IMR-90 (cell line): ENCODE data around the gene CCDC83. TPM values are rescaled to one million over a fixed set of nuclear protein-coding genes. Genes with fewer than 3 reads are reported as not detected.

Source experiments
- ATAC-seq: fragments of 200-7000 bp; cut with Tn5 transposase; 2 replicates; pipeline ENCODE4 v1.9.1; 2020; ENCODE audit warnings: low read depth, mild to moderate bottlenecking, moderate library complexity
- BruUV-seq: library from RNA; stranded (reverse); fragments of 400-500 nt; replicated peaks from 2 replicates; lab custom pipeline; 2021; lab: Mats Ljungman, UMichigan
- CTCF ChIA-PET: fragments of 300-600 bp; formaldehyde crosslinking; extraction: SDS; loops from one replicate; lab custom pipeline; 2021; ENCODE audit warnings: antibody characterized with exemption; lab: Yijun Ruan, JAX
- POLR2A ChIA-PET: fragments of 300-600 bp; sonication (Branson Sonifier 250); formaldehyde crosslinking; loops from one replicate; lab custom pipeline; 2022; ENCODE audit warnings: antibody characterized with exemption; ENCODE audit not compliant: unreplicated experiment; lab: Charles Lee
- DNase-seq: peaks from one replicate; pipeline ENCODE4 v3.0.0; 2013
- H2AFZ ChIP-seq: replicated peaks from 2 replicates; pipeline ENCODE3; 2013; ENCODE audit warnings: low read length, mild to moderate bottlenecking; ENCODE audit not compliant: poor library complexity
- H2AK5ac ChIP-seq: 2 replicates; pipeline ENCODE4 v1.6.1; 2013; ENCODE audit warnings: low read depth, low read length, inconsistent platforms
- H2AK9ac ChIP-seq: replicated peaks from 2 replicates; pipeline ENCODE3; 2013; ENCODE audit warnings: mild to moderate bottlenecking, low read depth, low read length, moderate library complexity; ENCODE audit not compliant: poor library complexity
- H2BK120ac ChIP-seq: 2 replicates; pipeline ENCODE4 v1.6.1; 2013; ENCODE audit warnings: low read depth, low read length, inconsistent platforms
- H2BK15ac ChIP-seq: 3 replicates; pipeline ENCODE4 v1.6.1; 2013; ENCODE audit warnings: low read depth, low read length, inconsistent platforms
- H2BK20ac ChIP-seq: 2 replicates; pipeline ENCODE4 v1.6.1; 2013; ENCODE audit warnings: low read depth, mild to moderate bottlenecking, inconsistent platforms, low read length, moderate library complexity
- H2BK5ac ChIP-seq: 2 replicates; pipeline ENCODE4 v1.6.1; 2013; ENCODE audit warnings: mild to moderate bottlenecking, low read depth, low read length, inconsistent platforms; ENCODE audit not compliant: poor library complexity, severe bottlenecking
- H3K14ac ChIP-seq: replicated peaks from 2 replicates; pipeline ENCODE4 v1.6.1; 2013; ENCODE audit warnings: low read depth, low read length, inconsistent platforms
- H3K18ac ChIP-seq: 2 replicates; pipeline ENCODE4 v1.6.1; 2013; ENCODE audit warnings: low read depth, low read length, control low read depth
- H3K23ac ChIP-seq: 2 replicates; pipeline ENCODE4 v1.6.1; 2013; ENCODE audit warnings: low read depth, low read length, inconsistent platforms
- H3K27ac ChIP-seq: 2 replicates; pipeline ENCODE4 v1.5.1; 2013; ENCODE audit warnings: mild to moderate bottlenecking, control low read depth, low read length; ENCODE audit not compliant: insufficient read depth
- H3K27me3 ChIP-seq: 2 replicates; pipeline ENCODE4 v1.6.1; 2013; ENCODE audit warnings: low read length; ENCODE audit not compliant: control insufficient read depth, insufficient read depth
- H3K36me3 ChIP-seq: 2 replicates; pipeline ENCODE4 v1.6.1; 2013; ENCODE audit warnings: low read length, mixed read lengths; ENCODE audit not compliant: control insufficient read depth, insufficient read depth
- H3K4ac ChIP-seq: 2 replicates; pipeline ENCODE4 v1.6.1; 2013; ENCODE audit warnings: low read depth, low read length, inconsistent platforms
- H3K4me1 ChIP-seq: 2 replicates; pipeline ENCODE4 v1.6.1; 2013; ENCODE audit warnings: low read length, mixed read lengths; ENCODE audit not compliant: control insufficient read depth, insufficient read depth
- H3K4me2 ChIP-seq: 2 replicates; pipeline ENCODE4 v1.6.1; 2013; ENCODE audit warnings: low read depth, mild to moderate bottlenecking, control low read depth, low read length, moderate library complexity
- H3K4me3 ChIP-seq: 2 replicates; pipeline ENCODE4 v1.5.1; 2013; ENCODE audit warnings: low read depth, mild to moderate bottlenecking, control low read depth, low read length, moderate library complexity; ENCODE audit not compliant: insufficient read depth
- H3K56ac ChIP-seq: 2 replicates; pipeline ENCODE4 v1.6.1; 2013; ENCODE audit warnings: low read length, inconsistent platforms; ENCODE audit not compliant: insufficient read depth; ENCODE audit errors: extremely low read depth
- H3K79me1 ChIP-seq, 2 experiments: 2 replicates each; pipeline ENCODE4 v1.6.1; 2013; ENCODE audit warnings: low read length in 2 of 2, inconsistent platforms in 1 of 2, low read depth in 1 of 2
- H3K9ac ChIP-seq: 2 replicates; pipeline ENCODE4 v1.6.1; 2013; ENCODE audit warnings: low read depth, low read length, control low read depth
- H3K9me1 ChIP-seq: 2 replicates; pipeline ENCODE4 v1.6.1; 2013; ENCODE audit warnings: low read length, inconsistent platforms; ENCODE audit not compliant: insufficient read depth
- H3K9me3 ChIP-seq: 2 replicates; pipeline ENCODE4 v1.6.1; 2013; ENCODE audit warnings: low read length; ENCODE audit not compliant: control insufficient read depth, insufficient read depth
- H4K20me1 ChIP-seq: 2 replicates; pipeline ENCODE4 v1.6.1; 2013; ENCODE audit warnings: low read length, inconsistent platforms; ENCODE audit not compliant: insufficient read depth
- H4K5ac ChIP-seq: 2 replicates; pipeline ENCODE4 v1.6.1; 2013; ENCODE audit warnings: mild to moderate bottlenecking, low read depth, low read length, control low read depth
- H4K8ac ChIP-seq, 2 experiments: 2 replicates each; pipeline ENCODE4 v1.6.1; 2013; ENCODE audit warnings: low read depth in 2 of 2, low read length in 2 of 2, control low read depth in 1 of 2, inconsistent platforms in 1 of 2
- H4K91ac ChIP-seq: 2 replicates; pipeline ENCODE4 v1.6.1; 2013; ENCODE audit warnings: low read depth, low read length, inconsistent platforms; ENCODE audit not compliant: insufficient read depth
- BHLHE40 ChIP-seq: fragments of 150-350 bp; IDR thresholded peaks from 2 replicates; pipeline ENCODE4 v1.6.1; 2016; ENCODE audit warnings: mild to moderate bottlenecking, low read depth, low read length
- CEBPB ChIP-seq: IDR thresholded peaks from 2 replicates; pipeline ENCODE4 v1.6.1; 2012; ENCODE audit warnings: low read depth, low read length, improper control_type of control experiment
- CHD1 ChIP-seq: IDR thresholded peaks from 2 replicates; pipeline ENCODE4 v1.6.1; 2012; ENCODE audit warnings: low read depth, low read length, improper control_type of control experiment
- FOS ChIP-seq: fragments of 150-350 bp; IDR thresholded peaks from 2 replicates; pipeline ENCODE4 v1.6.1; 2016; ENCODE audit warnings: low read depth, low read length
- MAFK ChIP-seq: IDR thresholded peaks from 2 replicates; pipeline ENCODE4 v1.6.1; 2012; ENCODE audit warnings: low read depth, low read length, improper control_type of control experiment
- MAZ ChIP-seq: IDR thresholded peaks from 2 replicates; pipeline ENCODE4 v1.6.1; 2012; ENCODE audit warnings: low read depth, mild to moderate bottlenecking, low read length, improper control_type of control experiment, moderate library complexity, borderline replicate concordance
- MXI1 ChIP-seq: IDR thresholded peaks from 2 replicates; pipeline ENCODE4 v1.6.1; 2012; ENCODE audit warnings: low read depth, mild to moderate bottlenecking, low read length, moderate library complexity, borderline replicate concordance
- NFE2L2 ChIP-seq: fragments of 150-350 bp; IDR thresholded peaks from 2 replicates; pipeline ENCODE4 v1.6.1; 2016; ENCODE audit warnings: low read depth, mild to moderate bottlenecking, low read length
- POLR2A ChIP-seq: IDR thresholded peaks from 2 replicates; pipeline ENCODE4 v1.6.1; 2012; ENCODE audit warnings: mild to moderate bottlenecking, low read depth, low read length
- RAD21 ChIP-seq: IDR thresholded peaks from 2 replicates; pipeline ENCODE4 v1.6.1; 2012; ENCODE audit warnings: low read length, improper control_type of control experiment
- RFX5 ChIP-seq: IDR thresholded peaks from 2 replicates; pipeline ENCODE4 v1.8.0; 2012; ENCODE audit warnings: low read depth, mild to moderate bottlenecking, low read length, moderate library complexity
- SMC3 ChIP-seq: fragments of 150-350 bp; IDR thresholded peaks from 2 replicates; pipeline ENCODE4 v1.6.1; 2016; ENCODE audit warnings: low read depth, mild to moderate bottlenecking, antibody characterized with exemption, low read length, moderate library complexity
- WGBS, 2 experiments: methylation state at CpG; one replicate each; pipeline versions ENCODE4 v1.1.5 to v1.1.7; 2013; ENCODE audit warnings: missing lambda C conversion rate in 2 of 2; ENCODE audit not compliant: insufficient read length in 1 of 2; ENCODE audit errors: extremely low coverage in 2 of 2; 5-methylcytosine and 5-hydroxymethylcytosine counted together
- dilution Hi-C: fragments of 300-500 bp; cut with HindIII; formaldehyde crosslinking; loops from one replicate; pipeline ENCODE4 v1.14.3; 2018; ENCODE audit warnings: low sequenced_read_pairs; ENCODE audit not compliant: unreplicated experiment
- in situ Hi-C: fragments of 300-500 bp; cut with MboI; formaldehyde crosslinking; loops from 3 replicates; pipeline ENCODE4 v1.14.3; 2019; ENCODE audit warnings: low sequenced_read_pairs, inconsistent platforms, mixed read lengths
- intact Hi-C: fragments of 100-400 bp; cut with micrococcal nuclease; formaldehyde crosslinking; loops from 2 replicates; pipeline ENCODE4 v1.10.0; 2022
- polyA plus RNA-seq, 3 experiments: library from polyadenylated mRNA; depleted of rRNA; stranded (reverse); fragments of >200 nt; gene quantifications; 2 replicates each; pipeline ENCODE4 v1.2.3, GENCODE V29; 2012; ENCODE audit warnings: low replicate concordance in 1 of 3
- total RNA-seq: library from RNA; depleted of rRNA; stranded (reverse); fragments of >200 nt; gene quantifications from 2 replicates; pipeline ENCODE4 v1.2.3, GENCODE V29; 2012
- TF ChIP-seq, protein P1 (sequence below): fragments of 150-350 bp; IDR thresholded peaks from 2 replicates; pipeline ENCODE4 v1.6.1; 2017; ENCODE audit warnings: mild to moderate bottlenecking, antibody characterized with exemption, low read length, low read depth
- TF ChIP-seq, protein P2 (sequence below): fragments of 150-350 bp; IDR thresholded peaks from 2 replicates; pipeline ENCODE4 v1.6.1; 2016; ENCODE audit warnings: low read depth, mild to moderate bottlenecking, low read length, moderate library complexity, borderline replicate concordance

Gene CCDC83
- total and polyA plus RNA-seq, 2 of the 4 experiments (the other 2 are of a cell fraction): not detected

DNA sequence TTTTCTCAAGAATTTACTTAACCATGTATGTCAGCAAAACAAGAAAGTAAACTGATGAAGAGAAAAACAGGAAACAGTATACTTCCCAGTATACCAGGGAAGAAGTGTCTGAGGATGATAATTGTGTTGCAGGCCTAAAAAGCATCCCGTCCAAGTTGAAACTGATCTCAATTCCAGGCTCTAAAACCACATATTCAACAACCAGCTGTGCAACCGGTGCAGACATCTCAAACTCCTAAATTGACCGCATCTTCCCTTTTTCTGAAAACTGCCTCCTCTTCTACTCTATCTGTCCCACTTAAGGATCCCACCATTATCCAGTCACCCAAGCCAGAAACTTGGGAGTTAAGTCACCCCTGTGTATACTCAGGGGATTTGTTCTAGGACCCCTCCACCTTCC is 47.2 kb downstream of the CCDC83 start:
- BruUV-seq: no TSS peak
- no peaks in the 10 kb centered on the region for H3K79me1 ChIP-seq
- TF ChIP-seq SMC3 (no peak), NFE2L2 (no peak), MAZ (no peak), FOS (no peak), RFX5 (no peak), MXI1 (no peak), CHD1 (no peak), POLR2A (no peak), CEBPB (no peak), RAD21 (no peak), MAFK (no peak), BHLHE40 (no peak)
- TF ChIP-seq, protein P1, sequence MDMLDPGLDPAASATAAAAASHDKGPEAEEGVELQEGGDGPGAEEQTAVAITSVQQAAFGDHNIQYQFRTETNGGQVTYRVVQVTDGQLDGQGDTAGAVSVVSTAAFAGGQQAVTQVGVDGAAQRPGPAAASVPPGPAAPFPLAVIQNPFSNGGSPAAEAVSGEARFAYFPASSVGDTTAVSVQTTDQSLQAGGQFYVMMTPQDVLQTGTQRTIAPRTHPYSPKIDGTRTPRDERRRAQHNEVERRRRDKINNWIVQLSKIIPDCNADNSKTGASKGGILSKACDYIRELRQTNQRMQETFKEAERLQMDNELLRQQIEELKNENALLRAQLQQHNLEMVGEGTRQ: no peak
- TF ChIP-seq, protein P2, sequence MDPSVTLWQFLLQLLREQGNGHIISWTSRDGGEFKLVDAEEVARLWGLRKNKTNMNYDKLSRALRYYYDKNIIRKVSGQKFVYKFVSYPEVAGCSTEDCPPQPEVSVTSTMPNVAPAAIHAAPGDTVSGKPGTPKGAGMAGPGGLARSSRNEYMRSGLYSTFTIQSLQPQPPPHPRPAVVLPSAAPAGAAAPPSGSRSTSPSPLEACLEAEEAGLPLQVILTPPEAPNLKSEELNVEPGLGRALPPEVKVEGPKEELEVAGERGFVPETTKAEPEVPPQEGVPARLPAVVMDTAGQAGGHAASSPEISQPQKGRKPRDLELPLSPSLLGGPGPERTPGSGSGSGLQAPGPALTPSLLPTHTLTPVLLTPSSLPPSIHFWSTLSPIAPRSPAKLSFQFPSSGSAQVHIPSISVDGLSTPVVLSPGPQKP: no peak
- H3K4ac ChIP-seq: no peak overlapping the region
- H3K27ac ChIP-seq: no peak overlapping the region
- in situ Hi-C loops (no loop called here), dilution Hi-C loops (no loop called here), intact Hi-C loops (loop anchor here (5.0 kb wide), 1 partner anchor 35 kb away; no protein-coding TSS in a partner anchor)
- no peak overlapping the region for H3K9ac ChIP-seq
- no peak overlapping the region for H4K91ac ChIP-seq
- no peak overlapping the region for H2AK5ac ChIP-seq
- no peak overlapping the region for H3K4me2 ChIP-seq
- no peak overlapping the region for H3K14ac ChIP-seq
- H2AFZ ChIP-seq: no peak overlapping the region
- no peaks in the 10 kb centered on the region; the same call in 1 of the 2 replicates for H3K4me1 ChIP-seq
- H3K36me3 ChIP-seq: no peaks in the 10 kb centered on the region
- H3K27me3 ChIP-seq: no peaks in the 10 kb centered on the region
- POLR2A ChIA-PET: no interaction called here
- ATAC-seq: no peak
- H4K5ac ChIP-seq: no peak overlapping the region
- no peak overlapping the region for H2BK5ac ChIP-seq
- H4K8ac ChIP-seq: no peak overlapping the region
- CTCF ChIA-PET: no interaction called here
- no peak overlapping the region for H2BK15ac ChIP-seq
- H2AK9ac ChIP-seq: no peak overlapping the region
- H2BK120ac ChIP-seq: no peak overlapping the region
- no peaks in the 10 kb centered on the region for H3K9me1 ChIP-seq
- H4K20me1 ChIP-seq: no peaks in the 10 kb centered on the region
- no peaks in the 10 kb centered on the region for H3K9me3 ChIP-seq
- no peak overlapping the region for H3K56ac ChIP-seq
- H3K4me3 ChIP-seq: no peak overlapping the region
- DNase-seq: no peak
- H3K18ac ChIP-seq: no peak overlapping the region
- H2BK20ac ChIP-seq: no peak overlapping the region
- WGBS, 2 experiments: 97% methylated on average over 3 of the region's 3 CpGs; no CpG with 5 or more reads in 1 of the 2 experiments
- no peak overlapping the region for H3K23ac ChIP-seq
